Measurements from ENCODE around the gene TUBB1.

DNA sequence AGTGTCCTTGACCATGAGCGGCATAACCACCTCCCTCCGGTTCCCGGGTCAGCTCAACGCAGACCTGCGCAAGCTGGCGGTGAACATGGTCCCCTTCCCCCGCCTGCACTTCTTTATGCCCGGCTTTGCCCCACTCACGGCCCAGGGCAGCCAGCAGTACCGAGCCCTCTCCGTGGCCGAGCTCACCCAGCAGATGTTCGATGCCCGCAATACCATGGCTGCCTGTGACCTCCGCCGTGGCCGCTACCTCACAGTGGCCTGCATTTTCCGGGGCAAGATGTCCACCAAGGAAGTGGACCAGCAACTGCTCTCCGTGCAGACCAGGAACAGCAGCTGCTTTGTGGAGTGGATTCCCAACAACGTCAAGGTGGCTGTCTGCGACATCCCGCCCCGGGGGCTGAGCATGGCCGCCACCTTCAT is 4.9 kb downstream of the TUBB1 start:
- no peak for TF ChIP-seq CTCF (IDR thresholded peaks at IDR 0.05; ENCODE audit: low read depth, low read length)
- no peak for TF ChIP-seq POLR2A (IDR thresholded peaks at IDR 0.05; ENCODE audit: extremely low read depth, insufficient read length)

All from NB4 (cell line).